Measurements from ENCODE around the gene GSTM1.

- TF ChIP-seq CTCF (IDR thresholded peaks at IDR 0.05; ENCODE audit: insufficient read depth, low read depth, low read length) (no peak), EZH2 (IDR thresholded peaks at IDR 0.05; ENCODE audit: insufficient read depth, low read length) (no peak)
Measured at GRCh38 chr1:109650609-109651008, 37.0 kb upstream of the GSTM1 start.

All from astrocyte (in vitro differentiated cells and primary cell).